OCI-LY3 (cell line): ENCODE results near the gene RNF227.

Source experiments
- CTCF ChIP-seq: fragments of 200-600, 300-600 bp; sonication (generic); IDR thresholded peaks from 2 replicates; pipeline ENCODE4 v1.5.1; 2014; ENCODE audit warnings: antibody characterized with exemption, low read length, low read depth
- EZH2phosphoT487 ChIP-seq: fragments of 200-600 bp; shearing (Covaris generic); IDR thresholded peaks from 2 replicates; pipeline ENCODE4 v1.6.1; 2018; ENCODE audit warnings: antibody characterized with exemption, mixed run types, low read depth

DNA sequence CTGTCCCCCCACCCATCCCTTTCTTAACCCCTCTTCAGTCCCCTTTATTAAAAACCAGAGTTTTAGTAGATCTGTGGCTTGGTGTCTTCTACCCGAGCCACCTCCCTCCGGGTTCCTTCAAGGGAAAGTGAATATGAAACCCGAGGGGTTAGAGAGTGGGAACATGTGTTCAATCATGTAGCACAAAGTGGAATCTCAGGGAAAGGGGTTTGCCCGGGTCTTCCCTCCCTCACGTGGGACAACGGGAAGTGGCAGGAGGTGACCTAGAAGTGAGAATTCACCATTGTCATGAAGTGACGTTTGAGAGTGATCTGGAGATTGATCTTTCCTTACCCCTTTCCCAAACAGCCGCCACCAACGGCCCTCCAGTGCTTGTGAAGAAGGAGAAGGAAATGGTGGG lies 5.0 kb downstream of the RNF227 start:
- TF ChIP-seq CTCF (no peak), EZH2phosphoT487 (no peak)
